Measurements from ENCODE around the gene PCA3. TPM values are rescaled to one million over a fixed set of nuclear protein-coding genes. Genes with fewer than 3 reads are reported as not detected.

PCA3 gene
- total RNA-seq, 1 experiment from 2014 or later = not detected

GRCh38 chr9:76818271-76818670 lies 54.0 kb downstream of the PCA3 start:
- H3K4me1 ChIP-seq = no peaks in the 10 kb centered on the region
- intact Hi-C loops (cut with micrococcal nuclease; ENCODE audit: unreplicated experiment) = no loop called here
- H3K27me3 ChIP-seq (replicated peaks; ENCODE audit: control insufficient read depth, insufficient read depth, low read length) = no peaks in the 10 kb centered on the region
- ChIA-PET CTCF (no interaction called here), POLR2A (no interaction called here)
- Mint-ChIP-seq H3K27ac (ENCODE audit: unreplicated experiment) (no peak overlapping the region), H3K36me3 (ENCODE audit: insufficient read depth, unreplicated experiment) (no peaks in the 10 kb centered on the region), H3K27me3 (ENCODE audit: insufficient read depth, unreplicated experiment) (no peaks in the 10 kb centered on the region), H3K9me3 (ENCODE audit: unreplicated experiment) (no peaks in the 10 kb centered on the region), H3K4me1 (ENCODE audit: low read depth, unreplicated experiment) (no peaks in the 10 kb centered on the region), H3K4me3 (ENCODE audit: unreplicated experiment) (no peak overlapping the region)
- H3K9me3 ChIP-seq = no peaks in the 10 kb centered on the region
- H3K4me3 ChIP-seq (ENCODE audit: low read depth, low read length) = no peak overlapping the region
- DNase-seq = no peak
- TF ChIP-seq CTCF (IDR thresholded peaks at IDR 0.05; ENCODE audit: insufficient read depth in 1 of 2, low read depth in 1 of 2, low read length in 1 of 2, severe bottlenecking in 1 of 2, unreplicated experiment in 1 of 2) = no peak
- no peaks in the 10 kb centered on the region for H3K36me3 ChIP-seq (ENCODE audit: control insufficient read depth, insufficient read depth, low read length)
- no TSS peak for BruUV-seq (replicated peaks)

GRCh38 chr9:76820431-76820830 lies 56.2 kb downstream of the PCA3 start:
- Mint-ChIP-seq H3K27me3 (ENCODE audit: insufficient read depth, unreplicated experiment) (no peaks in the 10 kb centered on the region), H3K36me3 (ENCODE audit: insufficient read depth, unreplicated experiment) (no peaks in the 10 kb centered on the region), H3K9me3 (ENCODE audit: unreplicated experiment) (no peaks in the 10 kb centered on the region), H3K27ac (ENCODE audit: unreplicated experiment) (no peak overlapping the region), H3K4me3 (ENCODE audit: unreplicated experiment) (no peak overlapping the region), H3K4me1 (ENCODE audit: low read depth, unreplicated experiment) (no peaks in the 10 kb centered on the region)
- no TSS peak for BruUV-seq (replicated peaks)
- Histone ChIP-seq H3K4me1 (no peaks in the 10 kb centered on the region), H3K27me3 (replicated peaks; ENCODE audit: control insufficient read depth, insufficient read depth, low read length) (no peaks in the 10 kb centered on the region), H3K9me3 (no peaks in the 10 kb centered on the region), H3K36me3 (ENCODE audit: control insufficient read depth, insufficient read depth, low read length) (no peaks in the 10 kb centered on the region), H3K4me3 (ENCODE audit: low read depth, low read length) (no peak overlapping the region)
- intact Hi-C loops (cut with micrococcal nuclease; ENCODE audit: unreplicated experiment) = no loop called here
- TF ChIP-seq CTCF (IDR thresholded peaks at IDR 0.05; ENCODE audit: insufficient read depth in 1 of 2, low read depth in 1 of 2, low read length in 1 of 2, severe bottlenecking in 1 of 2, unreplicated experiment in 1 of 2) = no peak
- POLR2A ChIA-PET = no interaction called here
- DNase-seq = no peak
- CTCF ChIA-PET = no interaction called here

DNA sequence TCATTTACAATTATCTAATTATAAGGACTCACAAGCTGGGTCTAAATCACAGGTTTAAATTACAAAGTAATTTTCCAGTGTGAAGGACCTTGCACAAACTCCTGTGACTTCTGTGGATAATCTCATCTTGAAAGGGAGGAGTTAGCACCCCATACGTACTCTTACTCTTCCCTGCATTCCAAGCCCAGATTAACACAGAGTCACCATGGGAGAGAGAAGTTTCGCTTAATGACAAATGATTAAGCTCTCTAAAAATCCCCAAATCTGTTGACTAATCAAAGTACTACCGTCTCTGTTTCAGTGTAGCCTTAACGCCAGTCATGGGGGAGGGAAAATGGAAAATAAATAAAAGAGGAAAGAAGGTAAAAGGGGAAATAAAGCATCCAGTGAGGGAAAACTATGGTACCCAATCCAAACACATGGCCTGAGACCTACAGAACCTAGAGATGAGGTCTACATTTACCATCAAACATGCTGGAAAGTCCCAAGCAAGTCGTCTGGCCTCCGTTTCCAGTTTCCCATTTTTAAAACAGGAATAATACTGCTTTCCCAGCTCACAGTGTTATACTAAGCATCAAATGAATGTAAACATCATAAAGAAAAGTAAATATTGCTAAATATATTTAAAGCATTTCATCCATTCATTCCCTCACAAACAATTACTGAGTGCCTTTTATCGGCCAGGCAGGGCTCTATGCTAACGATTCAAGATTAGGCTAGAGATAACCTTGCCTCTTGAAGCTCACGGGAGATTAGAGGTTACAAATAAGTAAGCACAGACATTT lies 63.2 kb downstream of the PCA3 start:
- Mint-ChIP-seq H3K36me3 (ENCODE audit: insufficient read depth, unreplicated experiment) (no peaks in the 10 kb centered on the region), H3K4me3 (ENCODE audit: unreplicated experiment) (no peak overlapping the region), H3K27ac (ENCODE audit: unreplicated experiment) (peak overlapping the region; percentile 15), H3K9me3 (ENCODE audit: unreplicated experiment) (no peaks in the 10 kb centered on the region), H3K4me1 (ENCODE audit: low read depth, unreplicated experiment) (peaks cover 6% of the 10 kb centered on the region), H3K27me3 (ENCODE audit: insufficient read depth, unreplicated experiment) (no peaks in the 10 kb centered on the region)
- ChIA-PET POLR2A (no interaction called here), CTCF (no interaction called here)
- intact Hi-C loops (cut with micrococcal nuclease; ENCODE audit: unreplicated experiment) = no loop called here
- no TSS peak for BruUV-seq (replicated peaks)
- no peaks in the 10 kb centered on the region for H3K27me3 ChIP-seq (replicated peaks; ENCODE audit: control insufficient read depth, insufficient read depth, low read length)
- no peaks in the 10 kb centered on the region for H3K36me3 ChIP-seq (ENCODE audit: control insufficient read depth, insufficient read depth, low read length)
- no peak overlapping the region for H3K4me3 ChIP-seq (ENCODE audit: low read depth, low read length)
- DNase-seq = peak in 1 of 2 experiments; percentile 20
- no peaks in the 10 kb centered on the region for H3K4me1 ChIP-seq
- TF ChIP-seq CTCF (IDR thresholded peaks at IDR 0.05; ENCODE audit: insufficient read depth in 1 of 2, low read depth in 1 of 2, low read length in 1 of 2, severe bottlenecking in 1 of 2, unreplicated experiment in 1 of 2) = no peak
- no peaks in the 10 kb centered on the region for H3K9me3 ChIP-seq

Measured in Caco-2 (cell line).